PC-3 (cell line): ENCODE data around the gene COMT. TPM values are rescaled to one million over a fixed set of nuclear protein-coding genes. Genes with fewer than 3 reads are reported as not detected.

ENCODE experiments used
- ATAC-seq: fragments of 200-7000 bp; cut with Tn5 transposase; 2 replicates; pipeline ENCODE4 v1.9.1; 2020; ENCODE audit warnings: mild to moderate bottlenecking, moderate library complexity
- BruUV-seq: library from RNA; stranded (reverse); fragments of 400-500 nt; replicated peaks from 2 replicates; lab custom pipeline; 2021; lab: Mats Ljungman, UMichigan
- CTCF ChIA-PET: fragments of 300-600 bp; sonication (Branson Sonifier 250); formaldehyde crosslinking; loops from one replicate; lab custom pipeline; 2022; ENCODE audit warnings: antibody characterized with exemption; lab: Charles Lee
- POLR2A ChIA-PET: fragments of 300-600 bp; sonication (Branson Sonifier 250); formaldehyde crosslinking; loops from one replicate; lab custom pipeline; 2022; ENCODE audit warnings: antibody characterized with exemption; ENCODE audit not compliant: unreplicated experiment; lab: Charles Lee
- DNase-seq: peaks from one replicate; pipeline ENCODE4 v3.0.0-alpha.2; 2015
- H2AFZ ChIP-seq: fragments of 300-600 bp; sonication (generic); 2 replicates; pipeline ENCODE4 v1.6.0; 2016; ENCODE audit warnings: antibody characterized with exemption, low read length
- H3F3A ChIP-seq: fragments of 300-600 bp; sonication (generic); one replicate; pipeline ENCODE4 v1.6.0; 2017; ENCODE audit warnings: antibody characterized with exemption, low read length, control low read depth, mild to moderate bottlenecking; ENCODE audit not compliant: unreplicated experiment
- H3K27ac ChIP-seq: fragments of 300-600 bp; sonication (generic); 2 replicates; pipeline ENCODE4 v1.5.1; 2016; ENCODE audit warnings: mild to moderate bottlenecking, low read length
- H3K27me3 ChIP-seq: fragments of 300-600 bp; sonication (generic); 2 replicates; pipeline ENCODE4 v1.6.1; 2016; ENCODE audit warnings: low read length, mixed read lengths
- H3K36me3 ChIP-seq: fragments of 300-600 bp; sonication (generic); 2 replicates; pipeline ENCODE4 v1.6.1; 2016; ENCODE audit warnings: low read depth, mixed run types, low read length, mixed read lengths
- H3K4me1 ChIP-seq: fragments of 300-600 bp; sonication (generic); 2 replicates; pipeline ENCODE4 v1.5.1; 2016; ENCODE audit warnings: low read length; ENCODE audit not compliant: insufficient read depth
- H3K4me2 ChIP-seq: fragments of 300-600 bp; sonication (generic); 2 replicates; pipeline ENCODE4 v1.6.0; 2016; ENCODE audit warnings: low read length
- H3K4me3 ChIP-seq: fragments of 300-600 bp; sonication (generic); 2 replicates; pipeline ENCODE4 v1.5.1; 2016; ENCODE audit warnings: mild to moderate bottlenecking, low read length, mixed read lengths
- H3K79me2 ChIP-seq: fragments of 300-600 bp; sonication (generic); 2 replicates; pipeline ENCODE4 v1.6.1; 2017; ENCODE audit warnings: low read length, mixed read lengths
- H3K9ac ChIP-seq: fragments of 300-600 bp; sonication (generic); 2 replicates; pipeline ENCODE4 v1.6.0; 2016; ENCODE audit warnings: mild to moderate bottlenecking, low read length
- H3K9me2 ChIP-seq: fragments of 300-600 bp; sonication (generic); replicated peaks from 2 replicates; pipeline ENCODE4 v1.6.1; 2016; ENCODE audit warnings: mixed run types, low read length, mixed read lengths
- H3K9me3 ChIP-seq: fragments of 300-600 bp; sonication (generic); 2 replicates; pipeline ENCODE4 v1.6.1; 2016; ENCODE audit warnings: low read length, mixed read lengths
- H4K20me1 ChIP-seq: fragments of 300-600 bp; sonication (generic); 2 replicates; pipeline ENCODE4 v1.6.1; 2016; ENCODE audit warnings: low read length, mixed read lengths
- EZH2 ChIP-seq: fragments of 300-600 bp; sonication (generic); IDR thresholded peaks from one replicate; pipeline ENCODE4 v1.6.1; 2017; ENCODE audit warnings: antibody characterized with exemption, mild to moderate bottlenecking, low read length; ENCODE audit not compliant: unreplicated experiment
- EZH2phosphoT487 ChIP-seq: fragments of 300-600 bp; sonication (generic); IDR thresholded peaks from 2 replicates; pipeline ENCODE4 v1.6.1; 2018; ENCODE audit warnings: mild to moderate bottlenecking, antibody characterized with exemption, low read length, borderline replicate concordance
- intact Hi-C: fragments of 100-400 bp; cut with micrococcal nuclease; formaldehyde crosslinking; loops from 2 replicates; pipeline ENCODE4 v1.9.0; 2023
- total RNA-seq: library from RNA; depleted of rRNA; stranded (reverse); fragments of >200 nt; gene quantifications from 2 replicates; pipeline ENCODE4 v1.2.3, GENCODE V29; 2014
- TF ChIP-seq, protein P1 (sequence below): fragments of 300-600 bp; sonication (generic); conservative IDR thresholded peaks from 2 replicates; pipeline ENCODE4 v1.5.1; 2017; ENCODE audit warnings: antibody characterized with exemption, low read depth, mild to moderate bottlenecking, low read length

COMT gene
- total RNA-seq, 1 experiment from 2014 or later = 204 TPM

DNA sequence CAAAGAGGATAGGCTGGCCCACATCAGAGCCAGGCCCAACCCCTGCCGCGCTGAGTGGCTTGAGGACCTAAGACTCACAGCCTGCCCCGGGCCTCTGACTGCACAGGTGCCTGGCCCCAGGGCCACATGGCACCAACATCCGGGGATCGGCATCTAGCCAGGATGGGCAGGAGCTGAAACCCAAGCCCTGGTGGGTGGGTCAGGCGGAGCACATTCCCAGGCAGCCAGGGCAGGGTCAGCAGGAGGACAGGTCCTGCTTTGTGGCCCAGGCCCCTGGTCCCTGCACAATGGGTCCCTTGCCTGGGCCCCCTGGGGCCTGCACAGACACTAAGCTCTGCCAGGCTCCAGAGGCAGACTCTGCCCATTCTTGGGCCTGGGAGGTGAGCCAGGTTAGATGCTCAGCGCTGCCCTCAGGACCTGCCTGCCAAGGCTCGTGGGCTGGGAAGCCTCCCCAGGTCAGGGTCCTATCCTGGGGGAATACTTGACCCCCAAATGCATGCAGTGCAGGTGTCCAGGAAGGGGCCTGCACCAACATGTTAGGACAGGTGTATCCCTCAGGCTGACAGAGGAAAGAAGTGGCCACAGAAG, 41.5 kb downstream of the COMT start:
- H3K79me2 ChIP-seq = no peaks in the 10 kb centered on the region
- ChIA-PET POLR2A (no interaction called here), CTCF (no interaction called here)
- no peak overlapping the region for H3K4me3 ChIP-seq
- H3K27ac ChIP-seq = no peak overlapping the region
- no peaks in the 10 kb centered on the region for H3K27me3 ChIP-seq
- no peak overlapping the region for H3K9ac ChIP-seq
- BruUV-seq = no TSS peak
- DNase-seq (no peak), ATAC-seq (no peak)
- intact Hi-C loops = no loop called here
- no peaks in the 10 kb centered on the region for H3F3A ChIP-seq
- TF ChIP-seq EZH2phosphoT487 = no peak
- no peak for TF ChIP-seq EZH2
- TF ChIP-seq, protein P1, sequence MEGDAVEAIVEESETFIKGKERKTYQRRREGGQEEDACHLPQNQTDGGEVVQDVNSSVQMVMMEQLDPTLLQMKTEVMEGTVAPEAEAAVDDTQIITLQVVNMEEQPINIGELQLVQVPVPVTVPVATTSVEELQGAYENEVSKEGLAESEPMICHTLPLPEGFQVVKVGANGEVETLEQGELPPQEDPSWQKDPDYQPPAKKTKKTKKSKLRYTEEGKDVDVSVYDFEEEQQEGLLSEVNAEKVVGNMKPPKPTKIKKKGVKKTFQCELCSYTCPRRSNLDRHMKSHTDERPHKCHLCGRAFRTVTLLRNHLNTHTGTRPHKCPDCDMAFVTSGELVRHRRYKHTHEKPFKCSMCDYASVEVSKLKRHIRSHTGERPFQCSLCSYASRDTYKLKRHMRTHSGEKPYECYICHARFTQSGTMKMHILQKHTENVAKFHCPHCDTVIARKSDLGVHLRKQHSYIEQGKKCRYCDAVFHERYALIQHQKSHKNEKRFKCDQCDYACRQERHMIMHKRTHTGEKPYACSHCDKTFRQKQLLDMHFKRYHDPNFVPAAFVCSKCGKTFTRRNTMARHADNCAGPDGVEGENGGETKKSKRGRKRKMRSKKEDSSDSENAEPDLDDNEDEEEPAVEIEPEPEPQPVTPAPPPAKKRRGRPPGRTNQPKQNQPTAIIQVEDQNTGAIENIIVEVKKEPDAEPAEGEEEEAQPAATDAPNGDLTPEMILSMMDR = no peak
- H3K4me1 ChIP-seq = peaks cover 18% of the 10 kb centered on the region
- no peaks in the 10 kb centered on the region for H3K9me3 ChIP-seq
- no peaks in the 10 kb centered on the region for H3K9me2 ChIP-seq
- no peak overlapping the region for H2AFZ ChIP-seq
- no peaks in the 10 kb centered on the region for H3K36me3 ChIP-seq
- no peak overlapping the region for H3K4me2 ChIP-seq
- no peaks in the 10 kb centered on the region for H4K20me1 ChIP-seq

DNA sequence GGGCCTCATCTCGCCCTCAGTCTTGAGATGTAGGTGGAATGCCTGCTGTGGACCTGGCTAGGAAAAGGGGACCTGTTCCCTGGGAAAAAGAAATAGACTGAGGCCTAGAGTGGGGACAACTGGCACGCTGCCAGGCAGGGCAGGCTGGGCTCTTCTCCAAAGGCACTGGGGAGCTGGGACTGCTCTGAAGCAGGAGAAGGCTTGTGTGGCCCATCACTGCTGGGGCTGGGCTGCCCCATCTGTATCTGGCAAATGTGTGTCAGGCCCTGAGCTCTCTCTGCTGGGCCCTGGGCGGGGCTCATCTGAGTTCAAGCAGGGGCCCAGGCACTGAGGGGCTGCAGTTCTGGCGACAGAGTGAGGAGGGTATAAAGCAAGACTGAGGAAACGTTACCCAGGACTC, 42.2 kb downstream of the COMT start:
- POLR2A ChIA-PET = interaction anchor here (0.5 kb wide), 2 partner anchors 21 to 38 kb away, joined by 3 to 7 read pairs; no protein-coding TSS in a partner anchor

More for the DNA sequence above, 42.2 kb downstream of the COMT start:
- H3K79me2 ChIP-seq = no peaks in the 10 kb centered on the region
- no peak overlapping the region for H3K4me2 ChIP-seq
- BruUV-seq = no TSS peak
- H3F3A ChIP-seq = no peaks in the 10 kb centered on the region
- intact Hi-C loops = no loop called here
- peaks cover 18% of the 10 kb centered on the region for H3K4me1 ChIP-seq
- DNase-seq (no peak), ATAC-seq (no peak)
- no peaks in the 10 kb centered on the region for H3K9me2 ChIP-seq
- TF ChIP-seq EZH2phosphoT487 = no peak
- TF ChIP-seq, protein P1 = no peak
- no peak for TF ChIP-seq EZH2
- no peaks in the 10 kb centered on the region for H3K9me3 ChIP-seq
- no peaks in the 10 kb centered on the region for H3K36me3 ChIP-seq
- H3K27ac ChIP-seq = no peak overlapping the region
- no peaks in the 10 kb centered on the region for H4K20me1 ChIP-seq
- H2AFZ ChIP-seq = no peak overlapping the region
- CTCF ChIA-PET = no interaction called here
- no peaks in the 10 kb centered on the region for H3K27me3 ChIP-seq
- no peak overlapping the region for H3K9ac ChIP-seq
- H3K4me3 ChIP-seq = no peak overlapping the region
